AG10803 (cell line): ENCODE measurements around the gene RAD51B.

Experiments
- DNase-seq: peaks from one replicate; pipeline ENCODE4 v3.0.0; 2010; ENCODE audit warnings: low read depth
- H3K4me3 ChIP-seq: 2 replicates; pipeline ENCODE4 v1.5.1; 2011; ENCODE audit warnings: mild to moderate bottlenecking, low read length, control low read depth
- TF ChIP-seq, protein P1 (sequence below): conservative IDR thresholded peaks from 2 replicates; pipeline ENCODE4 v1.5.1; 2011; ENCODE audit warnings: mild to moderate bottlenecking, low read length, control low read depth, inconsistent platforms

Gene RAD51B

GRCh38 chr14:68627050-68627867 lies 807.7 kb downstream of the RAD51B start:
- no peak for DNase-seq
- H3K4me3 ChIP-seq: no peak overlapping the region
- TF ChIP-seq, protein P1, sequence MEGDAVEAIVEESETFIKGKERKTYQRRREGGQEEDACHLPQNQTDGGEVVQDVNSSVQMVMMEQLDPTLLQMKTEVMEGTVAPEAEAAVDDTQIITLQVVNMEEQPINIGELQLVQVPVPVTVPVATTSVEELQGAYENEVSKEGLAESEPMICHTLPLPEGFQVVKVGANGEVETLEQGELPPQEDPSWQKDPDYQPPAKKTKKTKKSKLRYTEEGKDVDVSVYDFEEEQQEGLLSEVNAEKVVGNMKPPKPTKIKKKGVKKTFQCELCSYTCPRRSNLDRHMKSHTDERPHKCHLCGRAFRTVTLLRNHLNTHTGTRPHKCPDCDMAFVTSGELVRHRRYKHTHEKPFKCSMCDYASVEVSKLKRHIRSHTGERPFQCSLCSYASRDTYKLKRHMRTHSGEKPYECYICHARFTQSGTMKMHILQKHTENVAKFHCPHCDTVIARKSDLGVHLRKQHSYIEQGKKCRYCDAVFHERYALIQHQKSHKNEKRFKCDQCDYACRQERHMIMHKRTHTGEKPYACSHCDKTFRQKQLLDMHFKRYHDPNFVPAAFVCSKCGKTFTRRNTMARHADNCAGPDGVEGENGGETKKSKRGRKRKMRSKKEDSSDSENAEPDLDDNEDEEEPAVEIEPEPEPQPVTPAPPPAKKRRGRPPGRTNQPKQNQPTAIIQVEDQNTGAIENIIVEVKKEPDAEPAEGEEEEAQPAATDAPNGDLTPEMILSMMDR: no peak

DNA sequence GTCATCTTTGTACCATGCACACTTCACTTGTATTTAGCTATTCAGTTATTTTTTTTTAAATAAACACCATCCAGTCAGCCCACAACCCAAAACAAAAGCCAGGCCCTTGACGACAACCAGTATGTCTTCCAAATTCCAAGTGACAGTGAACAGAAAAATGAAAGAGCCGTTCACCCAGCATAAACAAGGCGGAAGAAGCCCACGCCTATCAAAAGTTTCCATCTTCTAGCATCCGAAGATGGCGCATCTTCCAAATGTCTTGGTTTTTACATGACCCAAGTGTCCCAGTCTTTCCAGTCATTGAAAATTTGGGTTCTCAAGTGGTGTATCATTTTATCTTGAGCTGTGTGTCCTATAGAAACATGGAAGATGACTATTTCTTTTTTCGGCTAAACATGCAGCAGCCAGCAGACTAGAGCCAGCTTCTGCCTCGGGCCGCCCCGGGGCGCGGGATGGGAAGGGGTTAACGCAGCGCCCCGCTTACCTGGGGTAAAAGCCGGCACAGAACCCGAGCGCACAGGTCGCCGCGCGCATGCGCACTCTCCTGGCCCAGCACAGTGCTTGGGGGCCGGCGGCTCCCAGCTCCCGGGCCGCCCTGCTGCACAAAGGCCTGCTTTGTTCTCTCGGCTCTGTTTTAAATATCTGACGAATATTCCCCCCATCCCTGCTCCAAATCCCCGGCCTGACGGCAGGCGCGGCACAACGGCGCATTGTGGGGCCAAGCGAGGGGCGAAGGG lies 808.5 kb downstream of the RAD51B start:
- TF ChIP-seq, protein P1: no peak
- no peak overlapping the region for H3K4me3 ChIP-seq
- DNase-seq: no peak

DNA sequence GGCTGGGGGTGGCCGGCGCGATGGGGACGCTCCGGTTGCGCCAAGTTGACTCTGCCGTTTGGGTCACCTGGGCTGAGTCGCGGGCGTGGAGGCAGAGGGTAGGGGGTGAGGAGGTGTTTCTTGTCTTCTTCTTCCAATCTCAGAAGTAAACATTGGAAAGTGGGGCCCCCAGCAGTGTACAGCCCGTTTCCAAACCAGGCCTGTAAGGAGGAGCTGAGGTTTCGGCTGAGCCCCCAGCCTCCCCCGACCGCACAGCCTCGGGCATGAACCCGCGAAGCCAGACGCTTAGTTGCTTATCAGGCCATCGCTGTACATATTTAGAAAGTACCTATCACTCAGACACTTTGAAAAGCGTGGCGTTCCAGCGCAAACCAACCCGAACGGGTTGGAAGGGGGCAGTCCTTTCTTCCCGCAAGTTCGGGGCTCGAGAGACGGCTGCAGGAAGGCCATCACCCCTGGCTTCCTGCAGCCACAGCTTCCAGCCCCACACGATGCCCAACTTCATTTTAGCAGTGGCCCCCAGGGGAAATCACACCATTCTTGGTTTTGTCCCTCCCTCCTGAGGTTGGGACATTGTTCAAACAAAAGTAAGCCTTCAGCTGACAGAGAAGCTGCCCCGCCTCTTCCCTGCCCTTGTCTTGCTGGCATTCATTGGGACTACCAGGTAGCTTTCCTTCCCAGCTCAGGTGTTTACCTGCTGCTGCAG lies 809.2 kb downstream of the RAD51B start:
- no peak overlapping the region for H3K4me3 ChIP-seq
- TF ChIP-seq, protein P1: no peak
- no peak for DNase-seq

DNA sequence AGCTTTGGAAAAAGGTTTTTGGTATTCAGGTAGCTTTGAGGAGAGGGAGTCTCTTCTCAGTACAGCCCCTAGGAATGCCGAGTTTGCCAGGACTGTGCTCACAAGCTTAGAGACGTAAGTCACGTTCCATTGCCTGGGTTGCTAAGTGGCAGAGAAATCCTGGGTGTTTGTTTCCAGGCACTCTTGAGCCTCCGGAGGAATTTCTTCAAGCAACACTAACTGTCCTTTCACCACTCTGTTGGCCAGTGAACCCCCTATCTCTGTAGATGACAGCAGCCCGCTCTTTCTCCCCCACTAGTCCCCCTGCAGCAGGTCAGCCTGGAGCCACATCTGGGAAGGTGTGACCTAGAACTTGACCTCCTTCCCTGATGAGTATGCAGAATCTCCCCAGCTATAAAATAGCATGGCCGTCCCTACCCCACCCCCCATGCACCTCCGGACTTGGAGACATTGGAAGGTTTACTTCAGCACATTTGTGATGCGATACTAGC lies 810.5 kb downstream of the RAD51B start:
- no peak for DNase-seq
- TF ChIP-seq, protein P1: no peak

DNA sequence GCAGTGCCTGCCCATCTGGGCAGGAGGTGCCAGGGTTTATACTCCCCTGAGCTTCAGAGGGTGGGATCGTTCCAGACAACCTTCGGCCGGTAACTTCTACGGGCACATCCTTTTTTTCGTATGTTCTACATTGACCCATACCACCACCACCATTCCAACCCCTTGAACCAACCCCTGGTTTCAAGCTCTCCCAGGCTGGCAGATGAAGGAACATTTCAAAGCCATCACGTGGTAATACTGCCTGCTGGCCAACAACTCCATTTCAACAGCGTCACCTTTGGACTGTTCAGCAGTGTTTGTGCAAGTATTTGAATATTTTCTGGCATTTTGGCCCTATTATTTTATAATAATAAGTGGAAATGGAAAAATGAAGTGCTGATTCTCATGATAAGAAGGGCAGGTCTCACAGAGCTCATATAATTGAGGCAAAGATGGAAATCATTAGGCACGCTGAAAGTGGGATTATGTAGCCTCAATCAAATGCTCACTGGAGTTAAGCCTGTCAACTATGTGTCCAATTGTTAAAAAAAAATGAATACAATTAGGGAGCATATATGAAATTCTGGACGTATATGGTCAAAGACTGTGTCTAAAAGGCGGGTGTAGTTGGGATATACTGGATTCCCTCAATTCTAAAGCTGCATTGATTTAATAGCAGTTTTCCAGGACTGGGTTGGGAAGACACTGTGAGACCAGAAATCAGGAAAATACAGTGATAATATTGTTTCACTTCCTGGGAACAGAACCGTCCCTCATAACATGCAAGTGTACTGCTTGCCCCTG lies 811.2 kb downstream of the RAD51B start:
- TF ChIP-seq, protein P1: no peak
- H3K4me3 ChIP-seq: no peak overlapping the region
- DNase-seq: no peak

More for the DNA sequence above, 810.5 kb downstream of the RAD51B start:
- H3K4me3 ChIP-seq: no peak overlapping the region

DNA sequence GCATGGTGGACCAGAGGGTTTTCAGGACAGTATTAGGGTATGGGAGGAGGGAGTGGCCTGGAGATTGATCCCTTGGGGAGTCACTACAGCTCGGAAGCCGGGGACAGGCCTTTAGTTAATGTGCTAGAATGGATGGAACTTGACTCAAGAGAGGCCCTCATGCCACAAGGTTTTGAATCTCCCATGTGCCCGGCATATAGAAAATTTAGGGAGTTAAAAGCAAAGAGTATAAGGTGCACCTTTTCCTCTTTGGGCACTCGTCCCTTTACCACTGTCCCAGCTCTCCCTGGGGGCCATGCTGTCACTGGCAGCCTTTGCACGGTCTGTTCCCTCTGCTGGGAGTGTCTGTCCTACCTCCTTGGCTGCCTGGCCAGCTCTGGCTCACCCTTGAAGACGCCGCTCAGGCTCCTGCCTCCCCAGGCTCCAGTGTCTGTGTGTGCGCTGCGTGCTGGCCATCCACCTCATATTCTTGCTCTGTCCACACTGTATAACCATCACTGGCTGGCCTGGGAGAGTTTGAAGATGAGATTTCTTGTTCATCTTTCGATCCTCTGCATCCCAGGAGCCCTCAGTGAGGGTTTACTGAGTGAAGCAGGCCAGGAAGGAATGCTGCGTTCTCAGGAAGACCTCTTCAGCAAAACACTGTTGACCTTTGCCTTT lies 811.9 kb downstream of the RAD51B start:
- TF ChIP-seq, protein P1: no peak
- no peak for DNase-seq
- no peak overlapping the region for H3K4me3 ChIP-seq
